Myometrial cell (primary cell): Measurements from ENCODE around the gene LCT. TPM values are rescaled to one million over a fixed set of nuclear protein-coding genes. Genes with fewer than 3 reads are reported as not detected.

ENCODE experiments used
- total RNA-seq: library from RNA; depleted of rRNA; stranded (reverse); fragments of >200 nt; gene quantifications from 2 replicates; pipeline ENCODE4 v1.2.3, GENCODE V29; 2015

LCT gene
- 0.29 TPM in 1 of 2 replicates, not detected in the other for total RNA-seq

GRCh38 chr2:135836596-135837270, at the start of gene LCT:
LCT (minus strand) TSS chr2:135837184; CDS start chr2:135837169, 15 bp downstream.

GRCh38 chr2:135876066-135876711, 39.2 kb upstream of the LCT start, which contains the start of gene MCM6:
MCM6 (minus strand) TSS chr2:135876443; CDS start chr2:135876365, 78 bp downstream.

DNA sequence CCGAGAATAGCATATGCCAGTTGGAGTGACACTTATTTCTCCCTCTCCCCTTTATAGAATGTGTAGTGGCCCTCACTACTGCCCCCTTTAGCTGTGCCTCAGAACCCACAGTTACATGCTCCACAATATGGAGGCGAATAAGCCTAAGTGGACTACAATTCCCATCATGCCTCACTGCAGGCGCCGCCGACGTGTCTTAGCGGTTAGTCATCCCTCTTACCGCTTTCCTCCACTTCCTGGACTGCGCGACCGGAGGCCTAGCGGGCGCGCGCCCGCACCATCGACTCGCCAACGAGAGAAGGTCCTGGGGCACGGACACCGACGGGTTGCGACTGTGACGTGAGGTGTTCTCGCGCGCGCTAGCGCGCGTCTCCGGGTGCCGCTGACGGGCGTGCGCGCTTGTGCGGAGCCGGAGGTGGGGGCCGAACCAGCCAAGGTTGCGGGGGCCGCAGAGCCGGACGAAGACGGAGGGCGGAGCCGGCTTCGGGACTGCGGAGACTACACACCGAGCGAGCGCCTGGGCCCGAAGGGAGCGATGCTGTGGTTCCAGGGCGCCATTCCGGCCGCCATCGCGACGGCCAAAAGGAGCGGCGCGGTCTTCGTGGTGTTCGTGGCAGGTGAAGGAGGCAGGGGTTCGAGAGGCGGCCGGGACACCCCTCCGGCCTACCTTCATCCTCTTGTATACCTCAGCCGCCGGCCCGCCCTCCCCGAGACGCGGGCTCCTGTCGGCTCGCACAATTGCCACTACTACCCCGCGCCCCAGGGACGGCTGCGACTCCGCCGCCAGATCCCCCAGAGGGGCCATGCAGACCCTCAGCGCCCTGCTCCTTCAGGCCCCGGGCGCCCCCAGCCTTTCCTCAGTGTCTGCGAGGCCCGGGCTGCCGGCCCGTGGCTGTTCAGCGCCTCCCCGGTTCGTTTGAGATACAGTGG, 95.3 kb downstream of the LCT start, which contains the start of gene UBXN4:
Gene UBXN4, plus strand, starts transcription at position 461 of the 930 bp plus-strand sequence. Its CDS starts 75 bp downstream, at position 536.

Other genes starting within 250 kb of the LCT start
- 45.3 and 57.8 TPM in 2 replicates for gene UBXN4, start 95.3 kb downstream of the LCT start, total RNA-seq
- gene MCM6, start 39.3 kb upstream of the LCT start, total RNA-seq: 35.5 and 40.2 TPM in 2 replicates
- 68.9 and 93.6 TPM in 2 replicates for gene DARS1, start 148.4 kb upstream of the LCT start, total RNA-seq